Memory B cell (primary cell): ENCODE data around the gene MX1.
"Not testable (repeated sequence)": the region's sequence is repeated elsewhere in the genome, so short reads cannot be mapped to it uniquely, and the experiment has no call there.

Experiments used
- ATAC-seq: fragments of 150-1000 bp; cut with Tn5 transposase; 2 replicates; pipeline ENCODE4 v1.10.0; 2021; ENCODE audit warnings: low read depth, mild to moderate bottlenecking, moderate library complexity
- DNase-seq, 2 donors: peaks; one replicate each; pipeline ENCODE4 v3.0.0; 2022; ENCODE audit warnings: low spot score in 2 of 2
- H3K27ac Mint-ChIP-seq: one replicate; pipeline ENCODE4 v1.8.0; 2022; ENCODE audit warnings: mild to moderate bottlenecking, moderate library complexity, mixed read lengths
- H3K27me3 Mint-ChIP-seq: one replicate; pipeline ENCODE4 v1.8.0; 2022; ENCODE audit warnings: mixed read lengths
- H3K36me3 Mint-ChIP-seq: one replicate; pipeline ENCODE4 v1.8.0; 2022; ENCODE audit warnings: mild to moderate bottlenecking, mixed read lengths
- H3K4me1 Mint-ChIP-seq: one replicate; pipeline ENCODE4 v1.8.0; 2022; ENCODE audit warnings: mixed read lengths
- H3K4me3 Mint-ChIP-seq: one replicate; pipeline ENCODE4 v1.8.0; 2022; ENCODE audit warnings: mild to moderate bottlenecking, moderate library complexity, mixed read lengths
- H3K9me3 Mint-ChIP-seq: one replicate; pipeline ENCODE4 v1.8.0; 2022; ENCODE audit warnings: mixed read lengths

The MX1 gene

DNA sequence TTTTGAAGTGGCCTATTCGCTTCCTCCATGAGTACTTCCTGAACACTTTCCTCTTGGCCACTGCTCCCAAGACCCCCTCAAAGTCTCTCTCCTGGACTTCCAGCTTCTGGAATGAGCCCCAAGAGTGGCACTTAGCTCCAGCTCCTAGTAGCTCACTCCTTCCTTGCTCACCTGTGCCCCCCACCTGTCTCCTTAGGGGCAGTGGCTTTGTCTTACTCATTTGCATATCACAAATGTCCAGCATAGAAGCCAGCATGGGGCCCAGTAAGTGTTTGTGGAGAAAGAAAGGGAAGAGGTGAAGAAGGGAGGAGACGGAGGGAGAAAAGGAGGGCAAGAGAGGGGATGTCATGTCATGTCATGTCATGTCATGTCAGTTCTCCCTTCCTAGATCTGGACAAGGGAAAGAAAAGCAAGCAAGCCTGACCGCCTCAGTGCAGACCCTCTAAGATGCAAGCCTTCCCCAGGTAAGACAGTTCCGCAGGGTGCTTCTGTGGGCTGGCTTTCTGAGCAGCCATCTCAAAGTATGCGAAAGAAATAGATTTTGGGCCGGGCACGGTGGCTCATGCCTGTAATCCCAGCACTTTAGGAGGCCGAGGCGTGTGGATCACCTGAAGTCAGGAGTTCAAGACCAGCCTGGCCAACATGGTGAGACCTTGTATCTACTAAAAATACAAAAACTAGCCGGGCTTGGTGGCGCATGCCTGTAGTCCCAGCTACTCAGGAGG lies 6.9 kb upstream of the MX1 start:
- H3K36me3 Mint-ChIP-seq = no peaks in the 10 kb centered on the region
- H3K4me1 Mint-ChIP-seq = peaks cover 31% of the 10 kb centered on the region
- DNase-seq (no peak), ATAC-seq (no peak)
- H3K4me3 Mint-ChIP-seq = peak overlapping the region; percentile 24
- H3K27me3 Mint-ChIP-seq = no peaks in the 10 kb centered on the region
- H3K27ac Mint-ChIP-seq = peak overlapping the region; percentile 63
- H3K9me3 Mint-ChIP-seq = peaks cover 13% of the 10 kb centered on the region

DNA sequence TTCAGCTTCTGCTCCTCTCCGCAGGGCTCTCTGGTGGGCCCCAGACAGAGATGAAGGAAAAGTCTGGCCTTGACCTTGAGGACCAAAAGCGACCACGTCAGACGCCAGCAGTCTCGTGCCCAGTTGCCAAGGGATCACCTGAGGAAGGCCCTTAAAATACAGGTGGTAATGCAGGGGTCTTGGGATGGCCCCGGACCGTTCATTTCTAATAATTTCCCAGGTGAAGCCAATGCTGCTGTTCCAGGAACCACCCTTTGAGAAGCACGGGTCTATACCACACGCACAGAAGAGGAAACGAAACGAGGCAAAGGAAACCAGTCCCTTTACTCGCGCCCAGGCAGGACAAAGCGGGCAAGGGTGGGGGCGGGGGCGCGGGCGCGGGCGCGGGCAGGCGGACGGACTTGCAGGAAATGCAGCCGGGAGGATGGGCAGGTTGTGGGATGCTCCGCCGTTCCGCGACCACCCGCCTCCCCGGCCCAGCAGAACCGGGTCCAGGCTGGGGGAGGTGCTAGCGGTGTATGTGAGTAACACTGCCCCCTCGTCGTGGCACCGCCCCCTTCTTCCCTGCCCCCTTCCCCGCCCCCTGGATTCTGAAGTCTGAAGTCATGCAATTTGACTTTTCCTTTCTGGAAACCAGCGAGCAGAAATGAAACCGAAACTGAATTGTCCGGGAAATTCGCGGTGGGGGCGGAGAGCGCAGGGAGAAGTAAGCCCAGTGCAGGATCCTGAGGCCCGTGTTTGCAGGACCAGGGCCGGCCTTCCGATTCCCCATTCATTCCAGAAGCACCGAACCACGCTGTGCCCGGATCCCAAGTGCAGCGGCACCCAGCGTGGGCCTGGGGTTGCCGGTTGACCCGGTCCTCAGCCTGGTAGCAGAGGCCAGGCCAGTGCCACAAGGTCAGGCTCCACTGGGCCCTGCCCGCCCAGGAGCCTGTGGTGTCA lies 5.8 kb upstream of the MX1 start:
- H3K4me3 Mint-ChIP-seq = peak overlapping the region; percentile 81
- no peaks in the 10 kb centered on the region for H3K36me3 Mint-ChIP-seq
- H3K27me3 Mint-ChIP-seq = no peaks in the 10 kb centered on the region
- H3K9me3 Mint-ChIP-seq = peaks cover 9% of the 10 kb centered on the region
- peak overlapping the region; percentile 85 for H3K27ac Mint-ChIP-seq
- peaks cover 31% of the 10 kb centered on the region for H3K4me1 Mint-ChIP-seq
- ATAC-seq (peak; percentile 99), DNase-seq (peak; percentile 46 to 49)

DNA sequence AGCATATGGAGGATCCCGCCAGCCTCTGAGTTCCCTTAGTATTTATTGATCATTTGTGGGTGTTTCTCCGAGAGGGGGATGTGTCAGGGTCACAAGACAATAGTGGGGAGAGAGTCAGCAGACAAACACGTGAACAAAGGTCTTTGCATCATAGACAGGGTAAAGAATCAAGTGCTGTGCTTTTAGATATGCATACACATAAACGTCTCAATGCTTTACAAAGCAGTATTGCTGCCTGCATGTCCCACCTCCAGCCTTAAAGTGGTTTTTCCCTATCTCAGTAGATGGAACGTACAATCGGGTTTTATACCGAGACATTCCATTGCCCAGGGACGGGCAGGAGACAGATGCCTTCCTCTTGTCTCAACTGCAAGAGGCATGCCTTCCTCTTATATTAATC lies 5.0 kb upstream of the MX1 start:
- H3K36me3 Mint-ChIP-seq, DNase-seq, H3K27me3 Mint-ChIP-seq, H3K9me3 Mint-ChIP-seq, ATAC-seq: not testable (repeated sequence)
- Mint-ChIP-seq H3K4me3 (peak overlapping the region; percentile 81), H3K27ac (peak overlapping the region; percentile 32), H3K4me1 (peaks cover 34% of the 10 kb centered on the region)

DNA sequence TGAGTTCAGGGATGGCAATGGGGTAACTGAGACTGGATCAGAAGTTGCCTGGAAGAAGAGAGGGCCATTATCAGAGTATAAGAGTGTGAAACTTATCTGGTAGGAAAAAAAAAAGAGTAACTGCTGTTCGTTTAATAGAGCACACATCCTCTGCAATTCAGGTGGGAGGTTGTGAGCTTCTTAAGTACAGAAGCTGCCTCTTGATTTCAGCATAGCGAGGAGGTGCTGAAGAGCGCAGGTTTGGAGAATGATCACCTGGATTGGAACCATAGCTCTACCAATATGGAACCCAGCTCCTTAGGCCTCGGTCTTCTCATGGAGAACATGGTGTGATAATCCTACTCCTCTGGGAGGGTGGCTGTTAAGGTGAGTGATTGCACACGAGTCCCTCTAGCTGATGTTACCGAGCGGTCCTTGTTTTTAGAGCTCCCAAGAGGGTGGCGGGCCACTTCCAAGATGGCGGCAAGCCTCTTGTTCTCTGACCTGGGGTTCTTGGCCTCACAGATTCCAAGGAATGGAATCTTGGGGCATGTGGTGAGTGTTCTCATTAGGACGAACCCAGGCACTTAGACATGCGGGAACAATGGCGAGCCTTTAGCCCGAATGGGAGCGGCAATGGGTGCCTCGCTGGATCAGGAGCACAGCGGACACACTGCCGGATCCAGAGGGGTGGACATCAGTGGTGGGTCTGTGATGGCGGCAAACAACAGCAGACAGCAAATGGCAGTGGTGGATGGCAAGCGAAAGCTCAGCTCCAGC lies 3.3 kb upstream of the MX1 start:
- no peak for DNase-seq
- H3K27ac Mint-ChIP-seq = peak overlapping the region; percentile 77
- peaks cover 36% of the 10 kb centered on the region for H3K4me1 Mint-ChIP-seq
- no peaks in the 10 kb centered on the region for H3K27me3 Mint-ChIP-seq
- peaks cover 2% of the 10 kb centered on the region for H3K9me3 Mint-ChIP-seq
- H3K4me3 Mint-ChIP-seq = no peak overlapping the region
- no peak for ATAC-seq
- peaks cover 2% of the 10 kb centered on the region for H3K36me3 Mint-ChIP-seq

DNA sequence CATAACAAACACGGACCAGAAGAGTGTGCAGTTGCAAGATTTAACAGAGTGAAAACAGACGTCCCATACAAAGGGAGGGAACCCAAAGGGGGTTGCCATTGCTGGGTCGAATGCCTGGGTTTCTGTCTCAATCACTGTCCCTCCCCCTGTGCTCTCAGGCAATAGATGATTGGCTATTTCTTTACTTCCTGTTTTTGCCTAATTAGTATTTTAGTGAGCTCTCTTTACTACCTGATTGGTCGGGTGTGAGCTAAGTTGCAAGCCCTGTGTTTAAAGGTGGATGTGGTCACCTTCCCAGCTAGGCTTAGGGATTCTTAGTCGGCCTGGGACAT lies 2.8 kb upstream of the MX1 start:
- not testable (repeated sequence) for H3K36me3 Mint-ChIP-seq, H3K27me3 Mint-ChIP-seq, ATAC-seq, H3K9me3 Mint-ChIP-seq, H3K27ac Mint-ChIP-seq
- H3K4me3 Mint-ChIP-seq = peak overlapping the region; percentile 25
- peak in 1 of 2 donors; percentile 25 for DNase-seq
- peaks cover 42% of the 10 kb centered on the region for H3K4me1 Mint-ChIP-seq

DNA sequence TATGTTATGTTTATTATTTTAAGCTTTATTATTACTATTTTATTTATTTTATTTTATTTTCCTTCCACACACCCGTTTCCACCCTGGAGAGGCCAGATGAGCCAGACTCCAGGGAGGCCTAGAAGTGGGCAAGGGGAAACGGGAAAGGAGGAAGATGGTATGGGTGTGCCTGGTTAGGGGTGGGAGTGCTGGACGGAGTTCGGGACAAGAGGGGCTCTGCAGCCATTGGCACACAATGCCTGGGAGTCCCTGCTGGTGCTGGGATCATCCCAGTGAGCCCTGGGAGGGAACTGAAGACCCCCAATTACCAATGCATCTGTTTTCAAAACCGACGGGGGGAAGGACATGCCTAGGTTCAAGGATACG lies 468 bp upstream of the MX1 start:
- Mint-ChIP-seq H3K4me3 (peak overlapping the region; percentile 96), H3K9me3 (no peaks in the 10 kb centered on the region), H3K27me3 (no peaks in the 10 kb centered on the region), H3K4me1 (peaks cover 40% of the 10 kb centered on the region), H3K36me3 (peaks cover 10% of the 10 kb centered on the region), H3K27ac (peak overlapping the region; percentile 94)
- no peak for DNase-seq
- no peak for ATAC-seq

DNA sequence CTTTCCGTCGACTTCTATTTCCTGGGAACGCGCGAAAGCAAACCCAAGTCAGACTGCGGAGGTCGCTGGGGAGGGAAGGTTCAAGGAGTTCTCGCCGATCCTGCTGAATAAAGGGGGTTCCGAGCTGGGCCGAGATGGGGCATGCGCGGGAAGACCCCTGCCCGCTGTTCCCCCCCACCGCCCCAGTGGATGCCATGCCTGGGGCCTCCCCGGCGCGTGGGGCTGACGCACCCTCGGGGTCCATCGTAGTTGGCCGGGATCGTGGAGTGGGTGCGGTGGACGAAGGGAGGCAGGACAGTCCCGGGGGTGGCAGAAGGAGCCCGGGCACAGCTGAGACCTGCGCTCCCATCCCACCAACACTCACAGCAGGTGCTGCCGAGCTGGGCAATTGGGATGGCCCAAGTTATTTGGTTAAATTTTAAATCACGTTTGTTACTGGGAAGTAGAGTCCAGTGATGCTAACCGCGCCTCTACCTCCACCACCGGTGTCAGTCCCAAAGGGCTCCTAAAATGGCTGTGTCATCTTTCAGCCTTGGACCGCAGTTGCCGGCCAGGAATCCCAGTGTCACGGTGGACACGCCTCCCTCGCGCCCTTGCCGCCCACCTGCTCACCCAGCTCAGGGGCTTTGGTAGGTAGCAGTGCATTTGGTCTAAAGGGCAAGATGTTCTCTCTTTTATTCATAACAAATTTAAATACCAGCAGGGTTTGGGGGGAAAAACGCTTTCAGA lies 801 bp downstream of the MX1 start:
- H3K27me3 Mint-ChIP-seq = no peaks in the 10 kb centered on the region
- DNase-seq = no peak
- peak overlapping the region; percentile 24 for H3K27ac Mint-ChIP-seq
- H3K4me3 Mint-ChIP-seq = peak overlapping the region; percentile 96
- no peak for ATAC-seq
- peaks cover 12% of the 10 kb centered on the region for H3K36me3 Mint-ChIP-seq
- H3K4me1 Mint-ChIP-seq = peaks cover 38% of the 10 kb centered on the region
- H3K9me3 Mint-ChIP-seq = no peaks in the 10 kb centered on the region

DNA sequence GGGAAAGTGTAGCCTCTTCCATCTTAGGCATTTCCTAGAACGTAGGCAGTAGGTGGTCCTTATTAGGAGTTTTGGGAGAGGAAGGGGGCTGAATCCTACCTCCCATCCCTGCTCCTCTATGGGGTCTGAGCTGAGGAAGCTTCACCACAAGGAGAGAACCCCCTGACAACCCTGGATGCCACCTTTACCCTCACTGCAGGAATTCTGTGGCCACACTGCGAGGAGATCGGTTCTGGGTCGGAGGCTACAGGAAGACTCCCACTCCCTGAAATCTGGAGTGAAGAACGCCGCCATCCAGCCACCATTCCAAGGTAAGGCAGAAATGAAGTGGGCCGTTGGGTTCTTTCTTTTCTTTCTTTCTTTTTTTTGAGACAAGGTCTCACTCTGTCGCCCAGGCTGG lies 1.5 kb downstream of the MX1 start:
- H3K36me3 Mint-ChIP-seq = peaks cover 16% of the 10 kb centered on the region
- H3K27ac Mint-ChIP-seq = peak overlapping the region; percentile 24
- no peaks in the 10 kb centered on the region for H3K9me3 Mint-ChIP-seq
- no peaks in the 10 kb centered on the region for H3K27me3 Mint-ChIP-seq
- no peak for ATAC-seq
- DNase-seq = no peak
- H3K4me3 Mint-ChIP-seq = peak overlapping the region; percentile 96
- peaks cover 39% of the 10 kb centered on the region for H3K4me1 Mint-ChIP-seq

DNA sequence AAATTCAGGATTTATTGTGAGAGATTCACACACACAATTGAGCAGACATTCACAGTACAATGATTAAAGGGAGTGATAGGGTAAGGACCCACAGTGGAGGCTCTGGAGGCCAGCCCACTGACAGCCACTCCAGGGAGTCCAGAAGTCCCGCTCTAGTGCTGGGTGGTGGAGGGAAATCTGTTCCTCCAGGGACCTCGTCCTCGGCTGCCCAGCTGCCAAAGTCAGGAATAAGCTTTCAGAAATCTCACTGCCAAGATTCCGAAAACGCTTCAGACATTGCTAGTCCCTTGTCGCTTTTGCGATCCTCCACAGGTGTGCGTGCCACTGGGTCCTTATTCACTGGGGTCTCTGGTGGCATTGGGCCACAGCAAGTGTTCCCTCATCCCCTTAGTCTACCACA lies 2.3 kb downstream of the MX1 start:
- Mint-ChIP-seq H3K27me3 (no peaks in the 10 kb centered on the region), H3K36me3 (peaks cover 22% of the 10 kb centered on the region), H3K9me3 (peaks cover under 1% of the 10 kb centered on the region), H3K27ac (no peak overlapping the region), H3K4me3 (peak overlapping the region; percentile 34), H3K4me1 (peaks cover 33% of the 10 kb centered on the region)
- DNase-seq (no peak), ATAC-seq (no peak)

DNA sequence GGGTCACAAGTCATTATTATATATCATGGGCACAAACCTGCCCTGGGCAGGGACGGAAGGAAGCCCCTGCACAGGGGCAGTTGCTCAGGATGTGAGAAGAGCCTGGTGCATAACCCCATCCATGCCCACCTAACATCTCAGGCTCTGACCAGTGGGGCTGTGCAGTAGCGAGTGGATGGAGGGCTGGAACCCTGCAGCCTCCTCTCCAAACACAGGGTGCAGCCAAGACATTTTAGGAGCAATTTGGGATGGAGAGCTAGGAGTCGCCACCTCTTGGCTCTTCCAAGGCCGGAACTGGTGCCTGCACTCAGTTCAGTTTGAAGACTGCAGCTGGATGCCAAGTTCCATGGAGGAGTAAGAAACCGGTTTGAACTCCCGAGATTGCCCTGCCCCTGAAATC lies 2.8 kb downstream of the MX1 start:
- DNase-seq = no peak
- no peak overlapping the region for H3K27ac Mint-ChIP-seq
- peaks cover 28% of the 10 kb centered on the region for H3K4me1 Mint-ChIP-seq
- H3K36me3 Mint-ChIP-seq = peaks cover 26% of the 10 kb centered on the region
- no peaks in the 10 kb centered on the region for H3K27me3 Mint-ChIP-seq
- peaks cover 3% of the 10 kb centered on the region for H3K9me3 Mint-ChIP-seq
- H3K4me3 Mint-ChIP-seq = no peak overlapping the region
- ATAC-seq = no peak

DNA sequence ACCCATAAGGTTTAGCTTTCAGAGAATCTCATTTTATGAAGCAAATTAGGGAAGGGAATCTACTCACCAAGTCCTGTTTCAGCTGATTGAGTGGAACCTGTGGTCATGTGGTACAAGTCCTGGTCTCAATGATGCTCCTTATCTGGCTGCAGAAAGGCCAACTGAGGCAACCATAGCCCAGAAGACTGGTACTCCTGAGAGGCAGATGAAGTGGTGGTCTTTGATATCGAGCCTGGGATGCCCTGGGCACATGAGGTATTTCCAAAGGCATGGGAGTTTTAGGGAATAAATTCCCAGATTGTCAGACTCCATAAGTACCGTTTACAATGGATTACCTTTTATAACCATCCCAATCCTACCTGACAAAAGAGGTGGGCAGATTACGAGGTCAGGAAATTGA lies 3.3 kb downstream of the MX1 start:
- H3K27me3 Mint-ChIP-seq = no peaks in the 10 kb centered on the region
- no peak overlapping the region for H3K27ac Mint-ChIP-seq
- peaks cover 3% of the 10 kb centered on the region for H3K9me3 Mint-ChIP-seq
- no peak overlapping the region for H3K4me3 Mint-ChIP-seq
- H3K36me3 Mint-ChIP-seq = peaks cover 30% of the 10 kb centered on the region
- ATAC-seq = no peak
- peaks cover 25% of the 10 kb centered on the region for H3K4me1 Mint-ChIP-seq
- no peak for DNase-seq

DNA sequence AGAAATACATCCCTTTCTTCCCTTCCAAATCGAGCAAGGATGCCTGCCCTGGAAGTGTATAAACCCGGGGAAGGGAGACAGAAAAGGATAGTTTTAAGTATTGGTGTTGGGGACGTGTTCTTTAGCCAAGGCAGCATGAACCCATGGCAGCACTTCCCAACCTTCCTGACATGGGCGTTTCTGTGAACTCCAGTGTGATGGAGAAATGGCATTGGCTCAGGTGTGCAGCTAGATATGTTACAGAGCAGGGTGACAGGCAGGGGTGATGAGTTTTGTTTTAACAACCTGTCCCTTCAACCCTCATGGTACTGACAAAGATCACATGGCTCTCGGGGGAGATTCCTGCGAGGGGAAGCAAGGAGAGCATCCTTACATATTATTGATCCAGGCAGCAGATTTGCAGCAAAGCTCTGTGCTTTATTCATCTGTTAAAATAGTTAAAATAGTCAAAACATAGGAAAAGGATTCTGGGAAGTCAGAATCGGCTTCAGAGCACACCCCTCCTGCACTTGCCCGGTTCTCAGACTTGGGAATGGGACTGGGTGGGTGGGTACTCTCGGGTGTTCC lies 4.0 kb downstream of the MX1 start:
- Mint-ChIP-seq H3K4me1 (peaks cover 25% of the 10 kb centered on the region), H3K9me3 (peaks cover 8% of the 10 kb centered on the region), H3K27ac (no peak overlapping the region), H3K4me3 (no peak overlapping the region), H3K36me3 (peaks cover 36% of the 10 kb centered on the region), H3K27me3 (no peaks in the 10 kb centered on the region)
- DNase-seq = no peak
- ATAC-seq = no peak

DNA sequence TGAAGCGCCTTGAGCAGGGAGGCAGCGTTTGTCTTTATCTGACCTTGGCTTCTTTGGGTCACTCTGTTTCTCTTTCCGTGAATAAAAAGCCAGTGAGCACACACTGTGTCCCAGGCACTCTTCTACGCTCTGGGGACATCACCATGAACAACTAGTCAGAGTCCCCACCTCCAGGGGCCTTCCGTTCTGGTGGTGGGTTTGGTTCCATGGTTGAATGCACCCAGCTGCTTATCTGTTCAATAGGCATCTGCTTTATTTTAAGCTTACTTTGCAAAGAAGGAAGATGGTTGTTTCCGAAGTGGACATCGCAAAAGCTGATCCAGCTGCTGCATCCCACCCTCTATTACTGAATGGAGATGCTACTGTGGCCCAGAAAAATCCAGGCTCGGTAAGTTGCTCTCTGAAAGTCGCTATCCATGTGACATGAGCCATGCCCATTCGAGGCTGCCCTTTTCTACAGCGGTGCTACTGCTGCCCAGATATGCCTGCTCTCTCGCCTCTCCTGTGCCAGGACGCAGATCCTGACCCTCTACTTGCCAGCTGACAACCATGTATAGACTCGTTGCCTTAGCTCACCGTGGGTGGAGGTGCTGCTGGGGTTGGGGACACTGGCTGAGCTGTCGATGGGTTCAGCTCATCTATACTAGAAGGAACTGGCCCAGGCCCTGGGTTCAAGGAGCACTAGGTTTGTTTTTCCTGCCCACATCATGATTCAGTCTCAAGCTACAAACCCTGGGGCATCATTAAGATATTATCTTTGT lies 5.9 kb downstream of the MX1 start:
- Mint-ChIP-seq H3K4me3 (peak overlapping the region; percentile 59), H3K36me3 (peaks cover 52% of the 10 kb centered on the region), H3K9me3 (peaks cover 11% of the 10 kb centered on the region), H3K27me3 (no peaks in the 10 kb centered on the region), H3K27ac (peak overlapping the region; percentile 68), H3K4me1 (peaks cover 22% of the 10 kb centered on the region)
- DNase-seq = peak; percentile 33 to 55
- ATAC-seq = peak; percentile 100
